ENCODE data around the gene C10orf120.

- TF ChIP-seq CTCF (IDR thresholded peaks at IDR 0.05) (no peak), EP300 (IDR thresholded peaks at IDR 0.05) (no peak), POLR2A (IDR thresholded peaks at IDR 0.05) (no peak)
Measured at GRCh38 chr10:122706947-122707346, 7.3 kb upstream of the C10orf120 start.

Measured in suprapubic skin (tissue), 3 donors.